OCI-LY3 (cell line): ENCODE data around the gene GRID2.

Source experiments
- EZH2phosphoT487 ChIP-seq: fragments of 200-600 bp; shearing (Covaris generic); IDR thresholded peaks from 2 replicates; pipeline ENCODE4 v1.6.1; 2018; ENCODE audit warnings: antibody characterized with exemption, mixed run types, low read depth
- TF ChIP-seq, protein P1 (sequence below): fragments of 200-600, 300-600 bp; sonication (generic); IDR thresholded peaks from 2 replicates; pipeline ENCODE4 v1.5.1; 2014; ENCODE audit warnings: antibody characterized with exemption, low read length, low read depth

DNA sequence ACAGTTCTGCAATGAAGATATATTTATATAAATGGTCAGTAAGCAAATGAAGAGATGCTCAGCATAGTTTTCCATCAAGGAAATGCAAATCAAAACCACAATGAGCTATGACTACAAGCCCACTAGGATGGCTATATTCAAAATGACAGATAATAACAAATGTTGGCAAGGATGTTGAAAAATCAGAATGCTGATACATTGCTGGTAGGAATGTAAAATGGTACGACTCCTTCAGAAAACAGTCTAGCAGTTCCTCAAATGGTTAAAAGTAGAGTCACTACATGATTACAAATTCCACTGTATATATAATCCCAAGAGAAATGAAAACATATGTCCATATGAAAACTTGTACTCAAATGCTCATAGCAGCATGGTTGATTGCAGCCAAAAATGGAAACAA lies 1099.8 kb downstream of the GRID2 start:
- TF ChIP-seq, protein P1, sequence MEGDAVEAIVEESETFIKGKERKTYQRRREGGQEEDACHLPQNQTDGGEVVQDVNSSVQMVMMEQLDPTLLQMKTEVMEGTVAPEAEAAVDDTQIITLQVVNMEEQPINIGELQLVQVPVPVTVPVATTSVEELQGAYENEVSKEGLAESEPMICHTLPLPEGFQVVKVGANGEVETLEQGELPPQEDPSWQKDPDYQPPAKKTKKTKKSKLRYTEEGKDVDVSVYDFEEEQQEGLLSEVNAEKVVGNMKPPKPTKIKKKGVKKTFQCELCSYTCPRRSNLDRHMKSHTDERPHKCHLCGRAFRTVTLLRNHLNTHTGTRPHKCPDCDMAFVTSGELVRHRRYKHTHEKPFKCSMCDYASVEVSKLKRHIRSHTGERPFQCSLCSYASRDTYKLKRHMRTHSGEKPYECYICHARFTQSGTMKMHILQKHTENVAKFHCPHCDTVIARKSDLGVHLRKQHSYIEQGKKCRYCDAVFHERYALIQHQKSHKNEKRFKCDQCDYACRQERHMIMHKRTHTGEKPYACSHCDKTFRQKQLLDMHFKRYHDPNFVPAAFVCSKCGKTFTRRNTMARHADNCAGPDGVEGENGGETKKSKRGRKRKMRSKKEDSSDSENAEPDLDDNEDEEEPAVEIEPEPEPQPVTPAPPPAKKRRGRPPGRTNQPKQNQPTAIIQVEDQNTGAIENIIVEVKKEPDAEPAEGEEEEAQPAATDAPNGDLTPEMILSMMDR, result no peak
- no peak for TF ChIP-seq EZH2phosphoT487
